22Rv1 (cell line): Measurements from ENCODE around the gene GBE1.

ENCODE experiments used
- ZFX ChIP-seq: fragments of 450-650 bp; IDR thresholded peaks from 2 replicates; pipeline ENCODE4 v1.6.1; 2017; ENCODE audit warnings: antibody characterized with exemption, borderline replicate concordance
- TF ChIP-seq, protein P1 (sequence below): fragments of 450-650 bp; IDR thresholded peaks from 2 replicates; pipeline ENCODE4 v1.5.1; 2017; ENCODE audit warnings: mild to moderate bottlenecking

DNA sequence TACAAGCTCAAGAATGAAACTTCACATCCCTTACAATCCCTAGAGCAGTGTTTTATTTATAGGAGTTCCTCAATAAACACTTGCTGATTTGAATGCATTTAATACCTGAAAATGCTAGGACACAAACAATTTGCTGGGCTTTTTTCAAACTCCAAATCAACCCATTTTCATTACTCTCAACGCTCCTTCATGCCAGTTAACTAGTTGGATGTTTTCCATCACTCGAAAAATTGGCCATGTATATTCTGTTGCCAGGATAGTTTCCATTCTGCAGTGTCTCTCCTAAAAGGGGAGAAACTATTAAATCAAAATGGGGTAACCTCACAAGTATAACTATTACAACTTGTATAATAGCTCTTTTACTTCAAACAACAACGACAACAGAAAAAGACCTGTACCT lies 1.2 kb downstream of the GBE1 start:
- TF ChIP-seq, protein P1, sequence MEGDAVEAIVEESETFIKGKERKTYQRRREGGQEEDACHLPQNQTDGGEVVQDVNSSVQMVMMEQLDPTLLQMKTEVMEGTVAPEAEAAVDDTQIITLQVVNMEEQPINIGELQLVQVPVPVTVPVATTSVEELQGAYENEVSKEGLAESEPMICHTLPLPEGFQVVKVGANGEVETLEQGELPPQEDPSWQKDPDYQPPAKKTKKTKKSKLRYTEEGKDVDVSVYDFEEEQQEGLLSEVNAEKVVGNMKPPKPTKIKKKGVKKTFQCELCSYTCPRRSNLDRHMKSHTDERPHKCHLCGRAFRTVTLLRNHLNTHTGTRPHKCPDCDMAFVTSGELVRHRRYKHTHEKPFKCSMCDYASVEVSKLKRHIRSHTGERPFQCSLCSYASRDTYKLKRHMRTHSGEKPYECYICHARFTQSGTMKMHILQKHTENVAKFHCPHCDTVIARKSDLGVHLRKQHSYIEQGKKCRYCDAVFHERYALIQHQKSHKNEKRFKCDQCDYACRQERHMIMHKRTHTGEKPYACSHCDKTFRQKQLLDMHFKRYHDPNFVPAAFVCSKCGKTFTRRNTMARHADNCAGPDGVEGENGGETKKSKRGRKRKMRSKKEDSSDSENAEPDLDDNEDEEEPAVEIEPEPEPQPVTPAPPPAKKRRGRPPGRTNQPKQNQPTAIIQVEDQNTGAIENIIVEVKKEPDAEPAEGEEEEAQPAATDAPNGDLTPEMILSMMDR: no peak
- no peak for TF ChIP-seq ZFX
